K562 (cell line): ENCODE measurements around the gene FBLIM1.

ENCODE experiments used
- CTCF ChIP-seq, 3 experiments: IDR thresholded peaks in 2 of 3; conservative IDR thresholded peaks in 1 of 3; 2 replicates each; pipeline ENCODE4 v1.5.1; 2011 to 2012; ENCODE audit warnings: low read length in 3 of 3, mild to moderate bottlenecking in 3 of 3, control low read depth in 2 of 3, improper control_type of control experiment in 1 of 3, inconsistent platforms in 1 of 3, low read depth in 1 of 3, mixed read lengths in 1 of 3, moderate library complexity in 1 of 3; ENCODE audit not compliant: insufficient read depth in 2 of 3
- KDM4B ChIP-seq, 2 experiments: fragments of 450-650 bp in 1 of 2; sonication (generic) in 1 of 2; IDR thresholded peaks; 2 replicates each; pipeline ENCODE4 v1.6.1; 2016 to 2017; ENCODE audit warnings: borderline replicate concordance in 2 of 2, antibody characterized with exemption in 1 of 2, low read depth in 1 of 2, mild to moderate bottlenecking in 1 of 2

DNA sequence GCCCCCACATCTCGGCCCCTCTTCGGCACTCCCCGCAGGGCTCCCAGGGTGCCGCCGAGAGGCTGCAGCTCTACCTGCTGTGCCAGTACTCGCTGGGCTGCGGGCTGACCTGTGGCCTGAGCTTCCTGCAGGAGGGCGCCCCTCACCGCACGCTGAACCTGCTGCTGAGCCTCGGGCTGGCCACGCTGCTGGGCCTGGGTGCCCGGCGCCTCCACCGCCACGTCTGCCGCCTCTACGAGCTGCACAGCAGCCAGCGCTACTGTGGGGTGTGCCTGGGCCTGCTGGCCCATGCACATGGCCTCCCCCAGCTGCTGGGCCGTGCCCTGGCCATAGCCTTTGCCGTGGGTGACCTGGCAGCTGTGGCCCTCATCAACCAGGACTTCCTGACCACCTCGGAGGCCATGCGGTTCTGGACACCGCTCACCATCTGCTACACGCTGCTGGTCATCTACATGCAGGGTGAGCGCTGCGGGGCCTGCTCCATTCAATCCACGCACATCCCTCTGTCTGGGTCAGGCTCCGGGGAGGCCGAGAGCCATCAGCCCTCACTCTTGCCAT, 14.4 kb upstream of the FBLIM1 start:
- TF ChIP-seq KDM4B (IDR thresholded peaks at IDR 0.05; ENCODE audit: borderline replicate concordance in 2 of 2, low read depth in 1 of 2): no peak
- no peak for TF ChIP-seq CTCF (IDR thresholded peaks at IDR 0.05 in 2 of 3, conservative IDR thresholded peaks at IDR 0.05 in 1 of 3; ENCODE audit: insufficient read depth in 2 of 3, low read depth in 1 of 3, low read length in 3 of 3)
